ENCODE results near the gene TNNI3.
"Not testable (repeated sequence)": the region's sequence is repeated elsewhere in the genome, so short reads cannot be mapped to it uniquely, and the experiment has no call there.

Gene TNNI3

DNA sequence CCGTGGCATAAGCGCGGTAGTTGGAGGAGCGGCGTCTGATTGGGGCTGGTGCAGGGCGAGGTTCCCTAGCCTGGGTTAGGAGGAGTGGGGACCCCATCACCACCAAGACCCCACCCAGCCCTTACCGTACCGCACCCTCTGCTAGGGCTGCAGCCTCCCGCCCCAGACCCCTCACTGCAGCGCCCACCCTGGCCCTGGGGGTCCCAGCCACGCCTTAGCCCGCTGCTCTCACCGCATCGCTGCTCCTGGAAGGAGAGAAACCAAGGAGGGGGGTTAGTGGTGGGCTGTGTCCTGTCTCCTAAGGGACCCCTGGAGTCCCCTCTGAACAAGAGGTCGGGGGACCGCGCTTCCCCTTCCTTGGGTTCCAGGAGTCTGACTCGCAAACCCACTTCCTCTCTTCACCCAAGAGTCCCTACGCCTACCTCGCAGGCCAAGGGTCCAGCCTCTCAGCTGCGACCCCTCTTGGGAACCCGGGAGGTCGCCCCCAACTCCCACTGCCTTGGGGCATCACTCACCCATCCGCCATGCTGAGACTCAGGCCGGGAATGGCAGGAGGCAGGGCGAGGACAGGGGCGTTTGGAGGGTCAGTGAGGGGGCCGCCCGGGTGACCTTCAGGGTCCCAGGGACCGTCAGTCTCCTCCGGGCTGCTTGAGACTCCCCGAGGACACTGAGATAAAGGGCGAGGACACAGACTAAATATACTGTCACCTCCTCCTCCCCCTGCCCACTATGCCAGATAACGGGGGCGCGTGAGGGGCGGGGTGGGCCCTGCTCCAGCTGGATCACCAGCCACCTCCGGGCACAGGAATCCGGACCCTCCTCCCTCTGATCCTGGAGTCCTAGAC, at the start of gene TNNI3:
Gene TNNI3 (minus strand): TSS at position 669 of the 845 bp plus-strand sequence. CDS start 143 bp downstream, at position 526.
- DNase-seq (ENCODE audit: low read depth, low spot score): no peak

DNA sequence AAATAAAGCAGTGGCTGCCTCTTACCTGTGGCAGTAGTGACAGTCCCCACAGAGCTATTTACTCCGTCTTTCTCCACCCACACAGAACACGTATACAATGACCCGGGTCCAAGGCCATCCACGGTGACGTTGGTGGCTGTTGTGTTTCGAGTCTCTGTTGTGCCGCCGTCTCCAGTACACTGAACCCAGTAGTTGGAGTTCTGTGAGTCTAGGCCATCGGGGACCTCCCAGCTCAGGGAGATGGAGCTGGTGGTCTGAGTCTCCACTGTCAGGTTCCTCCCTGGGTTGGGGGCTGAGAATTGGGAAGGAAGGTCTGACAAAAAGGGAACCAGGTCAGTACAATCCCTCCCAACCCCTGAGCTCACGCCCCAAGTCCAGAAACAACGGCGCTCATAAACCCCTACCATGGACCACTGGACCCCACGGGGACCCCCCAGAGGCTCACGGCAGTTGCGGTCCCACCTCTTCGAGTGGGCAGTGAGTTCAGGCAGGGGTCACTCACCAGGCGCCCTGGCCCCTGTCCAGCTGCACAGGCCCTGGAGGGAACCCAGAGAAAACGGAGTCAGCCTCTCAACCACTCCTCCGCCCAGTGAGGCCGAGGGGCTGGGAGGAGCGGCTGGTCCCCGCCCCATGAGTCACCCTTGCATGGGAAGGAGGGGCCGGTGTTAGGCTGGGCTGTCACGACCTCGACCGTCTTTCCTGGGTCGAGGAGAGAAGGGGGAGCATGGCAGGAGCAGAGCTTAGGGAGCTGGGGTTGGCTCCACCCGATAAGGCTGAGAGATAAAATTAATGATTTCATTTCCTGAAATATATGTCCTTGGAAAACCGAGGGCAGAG, 49.4 kb upstream of the TNNI3 start:
- DNase-seq (ENCODE audit: low read depth, low spot score): peak; percentile 92

DNA sequence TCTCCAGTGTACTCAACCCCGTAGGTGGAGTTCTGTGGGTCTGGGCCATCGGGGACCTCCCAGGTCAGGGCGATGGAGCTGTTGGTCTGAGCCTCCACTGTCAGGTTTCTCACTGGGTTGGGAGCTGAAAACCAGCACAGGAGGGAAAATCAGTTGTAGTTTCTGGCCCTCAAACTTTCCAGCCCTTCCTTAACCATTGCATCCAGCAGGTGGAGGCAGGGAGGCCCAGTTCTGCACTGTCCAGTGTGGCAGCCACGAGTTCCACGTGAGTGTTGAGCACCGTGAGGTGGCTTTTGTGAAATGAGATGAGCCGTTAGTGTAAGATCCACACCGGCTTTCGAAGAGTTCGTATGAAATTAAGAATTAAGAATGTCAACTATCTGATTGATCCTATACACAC, 44.7 kb upstream of the TNNI3 start:
- DNase-seq (ENCODE audit: low read depth, low spot score): not testable (repeated sequence)

DNA sequence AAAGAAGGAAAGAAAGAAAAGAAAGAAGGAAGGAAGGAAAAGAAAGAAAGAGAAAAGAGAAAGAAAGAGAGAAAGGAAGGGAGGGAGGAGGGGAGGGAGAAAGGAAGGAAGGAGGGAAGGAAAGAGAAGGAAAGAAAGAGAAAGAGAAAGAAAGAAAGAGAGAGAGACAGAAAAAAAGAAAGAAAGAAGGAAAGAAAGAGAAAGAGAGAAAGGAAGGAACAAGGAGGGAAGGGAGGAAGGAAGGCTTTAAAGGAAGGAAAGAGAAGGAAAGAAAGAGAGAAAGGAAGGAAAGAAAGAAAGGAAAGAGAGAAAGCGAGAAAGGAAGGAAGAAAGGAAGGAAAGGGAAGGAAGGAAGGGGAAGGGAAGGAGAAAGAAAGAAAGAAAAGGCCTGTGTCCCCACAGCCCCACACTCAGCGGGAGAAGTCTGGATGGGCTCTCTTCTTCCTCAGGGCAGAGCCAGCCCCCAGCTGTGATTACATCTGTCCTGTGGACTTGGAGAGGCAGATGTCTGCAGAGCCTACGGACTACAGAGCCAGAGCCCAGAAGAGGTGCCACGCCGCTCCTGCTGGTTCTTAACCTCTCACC, 42.2 kb upstream of the TNNI3 start:
- no peak for DNase-seq (ENCODE audit: low read depth, low spot score)

DNA sequence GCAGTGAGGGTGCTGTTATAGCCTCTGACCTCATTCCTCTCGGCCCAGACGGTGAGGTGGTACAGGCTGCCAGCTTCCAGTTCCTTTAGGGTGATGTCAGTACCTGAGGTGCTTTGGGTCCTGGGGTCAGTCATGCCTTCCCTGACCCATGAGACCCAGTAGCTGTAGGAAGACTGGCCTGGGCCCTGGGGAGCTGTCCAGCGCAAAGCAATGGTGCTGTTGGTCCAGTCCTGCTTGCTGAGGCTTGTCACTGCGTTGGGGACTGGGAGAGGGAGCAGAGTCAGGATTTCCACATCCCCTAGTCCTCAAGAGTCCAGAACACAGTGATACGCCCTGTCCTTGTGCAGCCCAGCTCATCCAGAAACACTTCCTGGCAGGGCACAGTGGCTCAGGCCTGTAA, 41.1 kb upstream of the TNNI3 start:
- DNase-seq (ENCODE audit: low read depth, low spot score): no peak

DNA sequence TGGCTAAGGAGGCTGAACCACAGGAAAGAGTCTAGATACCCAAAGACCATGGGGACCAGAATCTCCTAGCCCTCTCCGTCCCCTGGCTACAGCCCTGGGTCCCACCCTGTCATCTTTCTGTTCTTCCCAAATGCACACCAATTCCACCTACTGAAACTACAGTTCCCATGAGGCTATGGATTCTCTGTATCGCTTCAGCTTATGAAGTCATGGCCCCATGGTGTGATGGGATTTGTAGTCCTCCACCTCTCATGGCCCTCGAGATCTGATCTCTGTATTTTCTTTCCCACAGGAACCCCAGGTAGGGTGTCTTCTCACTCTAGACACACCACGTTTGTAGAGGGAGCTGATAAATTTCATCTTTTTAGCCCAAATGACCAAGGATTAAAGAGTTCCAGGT, 40.0 kb upstream of the TNNI3 start:
- no peak for DNase-seq (ENCODE audit: low read depth, low spot score)

DNA sequence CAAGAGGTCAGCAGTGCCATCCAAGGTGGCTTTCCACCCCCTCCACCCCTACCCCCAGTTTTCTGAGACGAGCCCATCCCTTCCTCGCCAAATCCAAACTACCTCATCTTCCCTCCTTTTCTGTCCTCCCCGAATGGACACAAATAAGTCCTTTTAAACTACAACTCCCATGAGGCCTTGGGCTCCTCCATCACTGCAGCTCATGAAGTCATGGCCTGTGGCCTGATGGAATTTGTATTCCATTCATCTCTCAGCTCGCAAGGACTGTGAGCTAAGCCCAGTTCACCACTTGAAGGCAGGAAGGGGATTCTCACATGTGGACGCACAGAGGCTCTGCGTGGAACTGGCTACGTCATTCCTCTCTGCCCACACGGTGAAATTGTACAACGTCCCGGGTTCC, 39.3 kb upstream of the TNNI3 start:
- DNase-seq (ENCODE audit: low read depth, low spot score): no peak

DNA sequence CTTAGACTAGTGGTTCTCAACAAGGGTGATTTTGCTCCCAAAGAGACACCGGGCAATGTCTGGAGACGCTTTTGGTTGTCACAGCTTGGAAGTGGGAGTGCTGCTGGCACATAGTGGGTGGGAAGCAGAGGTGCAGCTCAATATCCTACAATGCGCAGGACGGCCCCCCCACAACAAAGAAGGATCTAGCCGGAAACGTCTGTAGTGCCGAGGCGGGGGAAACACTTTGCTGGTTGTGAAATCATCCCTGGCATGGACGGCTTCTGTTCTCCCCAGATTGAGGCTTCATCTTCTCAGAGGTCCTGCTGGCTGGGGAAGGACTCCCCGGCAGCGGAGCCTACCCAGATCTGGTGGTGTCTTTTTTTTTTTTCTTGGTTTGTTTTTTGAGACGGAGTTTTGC, 35.9 kb upstream of the TNNI3 start:
- no peak for DNase-seq (ENCODE audit: low read depth, low spot score)

DNA sequence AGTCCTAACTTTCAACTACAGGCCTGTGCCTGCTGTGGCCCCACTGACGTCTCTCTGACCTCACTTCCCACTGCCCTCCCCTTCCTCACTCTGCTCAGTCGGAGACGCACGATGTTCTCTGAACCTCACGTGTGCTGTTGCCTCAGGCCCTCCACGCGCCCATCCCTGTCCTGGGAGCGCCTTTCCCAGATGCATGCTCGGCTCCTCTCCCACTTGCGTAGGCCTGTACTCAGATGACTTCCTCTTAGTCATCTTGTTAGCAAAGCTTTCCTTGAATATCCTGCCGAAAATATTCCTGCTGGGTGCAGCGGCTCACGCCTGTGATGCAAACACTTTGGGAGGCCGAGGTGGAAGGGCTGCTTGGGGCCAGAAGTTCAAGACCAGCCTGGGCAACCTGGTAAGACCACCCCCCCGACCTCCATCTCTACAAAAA, 31.9 kb upstream of the TNNI3 start:
- peak; percentile 61 for DNase-seq (ENCODE audit: low read depth, low spot score)

DNA sequence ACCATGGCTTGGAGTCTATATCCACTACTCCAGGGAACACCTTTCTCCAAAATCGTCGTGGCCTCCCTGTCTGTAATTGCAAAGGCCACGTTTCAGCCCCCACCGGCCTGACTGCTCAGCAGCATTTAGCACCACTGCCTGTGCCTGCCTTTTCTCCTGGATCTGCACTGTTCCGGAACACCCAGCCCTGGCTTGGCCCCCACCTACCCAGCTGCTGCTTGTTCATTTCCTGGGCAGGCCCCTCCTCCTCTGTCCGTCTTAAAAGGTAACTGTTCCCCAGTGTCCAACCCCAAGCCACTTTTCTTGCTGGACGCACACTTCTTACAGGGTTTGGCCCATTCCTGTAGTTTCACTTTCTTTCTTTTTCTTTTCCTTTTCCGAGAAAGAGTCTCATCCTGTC, 31.1 kb upstream of the TNNI3 start:
- DNase-seq (ENCODE audit: low read depth, low spot score): no peak

DNA sequence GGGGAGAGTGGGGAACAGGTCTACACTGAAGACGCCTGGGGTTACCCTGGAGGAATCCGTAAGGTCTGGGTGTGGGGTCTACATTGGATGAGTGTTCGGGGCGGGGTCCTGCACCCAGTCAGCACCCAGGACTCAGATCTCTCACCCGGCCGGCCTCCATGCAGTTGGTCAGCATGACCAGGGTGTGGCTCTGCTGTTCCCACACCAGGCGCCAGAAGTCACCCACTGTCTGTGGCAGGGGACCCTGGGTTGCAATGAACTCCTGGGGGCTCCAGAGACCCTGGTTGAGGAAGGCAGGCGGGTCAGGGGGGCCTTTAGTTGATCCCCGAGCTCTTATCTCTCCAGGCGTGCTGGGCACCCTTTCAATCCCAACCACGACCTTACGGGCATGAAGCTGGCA, 28.5 kb upstream of the TNNI3 start:
- no peak for DNase-seq (ENCODE audit: low read depth, low spot score)

DNA sequence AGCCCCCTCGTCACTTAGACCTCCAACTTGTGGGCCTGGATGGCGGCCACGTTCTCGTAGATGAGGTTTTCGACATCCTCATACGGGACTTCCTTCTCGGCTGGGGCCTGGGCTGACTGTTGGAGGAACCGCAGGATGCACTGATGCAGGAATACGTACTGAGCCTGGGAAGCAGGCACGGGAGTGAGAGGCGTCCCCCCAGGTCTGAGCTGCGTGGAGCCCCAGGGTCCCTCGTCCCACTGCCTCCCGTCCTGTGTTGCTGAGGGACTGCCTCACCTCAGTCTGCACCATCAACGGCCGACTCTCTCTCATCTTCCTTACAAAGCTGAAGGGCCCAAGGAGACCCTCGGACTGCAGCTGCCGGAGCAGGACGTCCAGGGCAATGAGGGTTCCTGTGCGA, 24.2 kb upstream of the TNNI3 start:
- no peak for DNase-seq (ENCODE audit: low read depth, low spot score)

DNA sequence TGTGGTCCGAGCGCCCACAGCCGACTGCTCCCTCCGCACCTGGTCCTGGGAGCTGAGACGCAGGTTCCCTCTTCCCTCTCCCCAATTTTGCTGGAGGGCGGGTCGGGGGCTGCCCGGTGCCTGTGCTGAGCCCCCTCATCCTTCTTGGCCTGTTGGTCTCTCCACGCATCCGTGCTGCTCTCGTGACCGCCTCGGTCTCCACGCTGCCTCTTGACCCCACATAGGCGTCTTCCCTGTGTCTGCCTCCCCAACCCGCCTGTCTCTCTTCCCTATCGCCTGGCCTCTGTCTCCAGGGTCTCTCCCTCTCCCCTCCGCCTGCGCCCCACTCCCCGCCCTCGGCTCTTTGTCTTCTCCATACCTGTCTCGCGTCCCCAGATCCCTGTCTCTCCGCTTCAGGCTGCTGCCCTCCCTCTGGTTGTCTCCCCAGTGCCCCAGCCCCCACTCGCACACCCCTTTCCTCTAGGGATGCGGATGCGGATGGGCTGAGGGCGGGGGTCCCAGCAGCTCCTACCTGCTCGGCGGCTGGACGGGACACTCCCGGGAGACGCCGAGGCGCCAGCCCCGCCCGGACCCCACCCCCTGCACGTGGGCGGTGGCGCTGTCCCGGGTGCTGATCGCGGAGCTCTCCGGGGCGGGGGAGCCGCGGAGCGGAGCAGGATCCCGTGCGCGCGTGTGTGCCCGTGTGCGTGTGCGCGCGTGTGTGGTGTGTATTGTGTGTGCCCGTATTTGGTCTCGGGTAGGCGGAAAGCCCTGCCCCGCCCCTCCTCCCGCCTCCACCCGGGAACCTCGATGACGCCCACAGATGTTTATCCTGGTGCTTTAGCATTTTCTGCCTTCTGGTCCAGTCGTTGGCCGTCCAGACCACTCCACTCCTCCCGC, 22.3 kb upstream of the TNNI3 start, which contains the start of gene SYT5:
Gene SYT5 (minus strand): TSS at position 684 of the 879 bp plus-strand sequence. CDS start 1,248 bp downstream, outside the sequence.
- DNase-seq (ENCODE audit: low read depth, low spot score): peak; percentile 71

DNA sequence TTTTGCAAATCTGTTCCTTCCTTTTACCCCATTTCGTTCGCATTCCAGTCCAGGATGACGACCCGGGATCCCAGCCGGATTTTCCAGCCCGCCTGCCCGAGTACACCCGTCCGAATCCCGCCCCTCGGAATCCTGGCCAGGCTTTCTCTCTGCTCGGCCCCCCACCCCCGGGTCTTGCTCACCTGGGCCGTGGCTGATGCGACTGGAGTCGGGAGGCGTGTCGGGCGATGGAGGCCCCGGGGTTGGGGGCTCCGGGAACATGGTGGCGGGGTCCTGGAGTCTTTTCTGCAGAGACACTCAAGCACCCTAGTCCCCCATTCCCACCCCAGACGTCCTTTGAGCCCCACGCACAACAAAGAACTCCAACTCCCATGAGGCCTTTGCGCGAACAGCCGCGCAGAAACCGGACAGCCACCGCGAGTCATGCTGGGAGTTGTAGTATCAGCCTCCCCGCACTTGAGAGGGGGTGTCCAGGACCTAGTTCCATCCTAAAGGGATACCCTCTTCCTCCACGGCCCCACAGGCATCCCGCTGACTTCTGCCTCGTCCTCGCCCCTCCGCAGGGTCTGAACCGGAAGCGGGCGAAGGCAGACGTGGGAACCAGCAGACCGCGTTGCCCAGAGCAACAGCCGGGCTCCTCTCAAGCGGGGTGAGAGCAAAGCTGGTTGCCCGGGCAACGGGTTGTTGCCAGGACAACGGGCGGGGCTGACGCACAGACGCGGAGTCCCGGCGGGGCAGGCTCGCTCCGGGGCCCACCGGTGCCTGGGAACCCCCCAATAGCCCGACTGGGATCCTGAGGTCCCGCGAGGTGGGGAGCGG, 21.5 kb upstream of the TNNI3 start:
- DNase-seq (ENCODE audit: low read depth, low spot score): peak; percentile 92

DNA sequence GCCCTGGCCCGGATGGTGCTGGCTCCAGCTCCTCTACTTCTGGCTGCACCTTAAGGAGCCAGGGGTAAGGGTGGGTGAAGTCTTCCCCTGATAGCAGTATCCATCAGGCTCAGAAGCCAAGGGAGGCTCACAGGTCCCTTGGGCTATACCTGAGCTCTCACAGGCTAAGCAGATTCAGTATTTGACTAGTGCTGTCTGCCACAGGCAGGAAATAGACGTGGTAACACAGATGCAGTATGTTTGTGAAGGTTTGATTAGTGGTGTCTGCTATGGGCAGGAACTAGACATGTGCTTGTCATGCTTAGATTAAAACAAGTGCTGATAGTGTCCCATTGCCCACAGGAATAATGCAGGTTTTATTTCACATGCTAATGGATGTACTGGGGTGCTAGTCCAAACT, 18.5 kb upstream of the TNNI3 start:
- DNase-seq (ENCODE audit: low read depth, low spot score): no peak

DNA sequence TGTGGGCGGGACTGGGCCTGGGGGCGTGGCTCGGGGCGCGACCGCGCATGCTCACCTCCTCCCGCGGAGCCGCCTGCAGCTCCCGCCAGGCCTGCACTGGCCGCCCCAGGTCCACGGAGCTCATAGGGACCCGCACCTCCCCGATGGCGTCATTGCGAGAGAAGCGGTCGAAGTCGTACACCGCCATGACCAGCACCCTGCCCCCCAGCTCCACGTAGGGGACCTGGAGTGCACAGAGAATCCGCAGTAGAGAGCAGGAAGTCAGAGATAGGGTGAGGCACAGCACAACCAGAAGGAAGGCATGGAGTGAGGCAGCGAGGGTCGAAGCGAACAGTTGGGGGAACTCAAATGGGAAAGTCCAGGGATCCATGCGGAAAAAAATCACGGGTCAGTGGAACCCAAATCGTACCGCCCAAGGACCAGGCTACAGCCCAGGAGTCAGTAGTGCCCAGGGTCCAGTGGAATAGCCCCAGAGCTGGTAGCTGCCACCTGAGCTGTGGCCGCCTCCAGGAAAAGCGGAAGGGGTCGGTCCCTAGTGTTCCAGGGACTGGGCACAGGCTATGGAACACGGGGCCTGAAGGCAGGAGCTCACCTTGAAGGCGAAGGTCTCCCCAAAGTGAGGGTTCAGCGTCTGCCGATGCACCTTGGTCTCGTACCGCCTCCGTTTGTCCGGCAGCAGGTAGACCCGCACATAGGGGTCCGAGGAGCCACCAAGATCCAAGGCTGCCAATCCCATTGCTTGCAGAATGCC, 17.8 kb upstream of the TNNI3 start:
- DNase-seq (ENCODE audit: low read depth, low spot score): no peak

DNA sequence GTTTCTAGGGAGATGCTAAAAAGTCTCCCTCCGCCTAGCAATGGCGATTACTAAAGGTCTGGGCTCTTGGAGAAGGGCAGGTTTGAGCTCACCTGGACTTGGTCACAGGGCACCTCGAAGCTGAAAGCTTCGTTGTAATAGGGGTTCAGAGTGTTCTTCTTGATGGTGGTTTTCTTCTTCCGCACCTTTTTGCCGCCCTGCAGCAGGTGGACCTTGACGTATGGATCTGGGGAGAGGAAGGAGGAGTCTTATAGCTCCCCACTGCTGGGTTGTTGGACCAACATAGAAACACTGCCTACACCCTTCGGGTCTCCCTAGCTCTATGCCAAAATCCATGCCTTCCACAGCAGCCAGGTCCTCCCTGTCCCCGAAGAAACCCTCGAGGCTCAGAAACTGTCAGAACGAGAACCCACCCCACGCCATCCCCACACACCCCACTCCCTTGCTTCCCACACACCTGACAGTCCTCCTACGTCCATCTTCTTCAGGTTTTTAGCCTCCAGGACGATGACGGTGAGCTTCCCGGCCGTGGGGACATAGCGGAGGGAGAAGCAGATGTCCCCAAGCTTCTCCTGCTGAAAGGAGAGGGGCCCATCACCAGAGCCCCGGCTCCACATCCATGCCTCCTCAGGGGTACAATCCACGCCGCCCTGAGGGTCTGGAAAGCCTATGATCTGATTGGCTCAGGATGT, 17.0 kb upstream of the TNNI3 start:
- DNase-seq (ENCODE audit: low read depth, low spot score): no peak

DNA sequence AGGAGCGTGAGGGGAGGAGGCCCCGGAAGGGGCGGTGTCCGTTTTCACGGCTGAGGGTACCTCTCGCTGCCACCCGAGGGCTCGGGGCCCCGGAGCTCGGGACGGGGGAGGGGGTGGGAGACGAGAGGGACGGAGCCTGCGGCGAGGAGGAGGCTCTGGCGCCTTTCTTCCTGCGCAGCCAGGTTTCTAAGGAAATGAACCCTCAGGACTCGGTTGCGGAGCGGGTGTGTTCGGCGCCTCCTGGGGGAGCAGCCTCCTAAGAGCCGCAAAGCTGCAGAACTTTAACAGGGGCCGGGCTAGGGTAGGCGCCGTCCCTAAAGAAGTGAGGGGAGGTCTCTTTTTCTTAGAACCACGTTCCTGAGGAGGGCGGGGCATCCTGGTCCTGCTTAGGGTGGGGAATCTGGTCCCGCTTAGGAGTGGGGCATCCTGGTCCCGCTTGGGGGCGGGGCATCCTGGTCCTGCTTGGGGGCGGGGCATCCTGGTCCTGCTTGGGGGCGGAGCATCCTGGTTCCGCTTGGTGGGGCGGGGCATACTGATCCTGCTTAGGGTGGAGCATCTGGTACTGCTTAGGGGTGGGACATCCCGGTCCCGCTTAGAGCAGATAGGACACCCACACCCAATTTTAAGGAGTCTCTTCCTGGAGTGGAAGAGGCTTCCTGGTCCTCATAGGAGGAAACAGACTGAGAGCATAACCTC, 16.3 kb upstream of the TNNI3 start:
- DNase-seq (ENCODE audit: low read depth, low spot score): peak; percentile 70

All from astrocyte of the hippocampus (primary cell).